HG03175 (cell line): ENCODE measurements around the gene NDUFB7.
"Not testable (repeated sequence)": the region's sequence is repeated elsewhere in the genome, so short reads cannot be mapped to it uniquely, and the experiment has no call there.

Source experiments
- ATAC-seq: cut with Tn5 transposase; IDR thresholded peaks from one replicate; pipeline ENCODE4 v1.9.1; 2021; ENCODE audit warnings: mild to moderate bottlenecking, moderate library complexity; ENCODE audit not compliant: unreplicated experiment

Gene NDUFB7

GRCh38 chr19:14575428-14575980, 3.6 kb upstream of the NDUFB7 start:
- no peak for ATAC-seq

- no peak for ATAC-seq
Measured at GRCh38 chr19:14570864-14571527, 870 bp downstream of the NDUFB7 start.

- no peak for ATAC-seq
Measured at GRCh38 chr19:14567079-14567478, 4.8 kb downstream of the NDUFB7 start.

DNA sequence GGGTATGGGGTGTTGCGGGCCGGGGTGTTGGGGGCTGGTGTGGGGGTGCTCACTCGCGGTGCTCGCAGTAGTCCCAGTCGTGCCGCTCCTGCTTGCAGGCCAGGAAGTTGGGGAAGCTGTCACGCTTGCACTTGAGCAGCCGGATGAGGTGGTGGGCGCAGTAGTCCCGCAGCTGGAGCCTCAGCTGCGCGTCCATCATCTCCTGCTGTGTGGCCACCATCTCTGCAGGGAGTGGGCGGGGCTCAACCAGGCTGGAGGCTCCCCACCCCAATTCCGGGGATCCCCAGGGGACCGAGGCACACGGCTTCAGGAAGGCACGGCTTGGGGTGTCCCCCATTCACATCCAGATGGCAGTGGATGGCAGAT, 5.2 kb downstream of the NDUFB7 start:
- no peak for ATAC-seq

GRCh38 chr19:14565765-14566711, 5.8 kb downstream of the NDUFB7 start:
- ATAC-seq, result no peak

- no peak for ATAC-seq
Measured at GRCh38 chr19:14565298-14565679, 6.6 kb downstream of the NDUFB7 start.

- ATAC-seq, result not testable (repeated sequence)
Measured at GRCh38 chr19:14564652-14565297, 7.1 kb downstream of the NDUFB7 start.

- no peak for ATAC-seq
Measured at GRCh38 chr19:14563989-14564651, 7.7 kb downstream of the NDUFB7 start.

DNA sequence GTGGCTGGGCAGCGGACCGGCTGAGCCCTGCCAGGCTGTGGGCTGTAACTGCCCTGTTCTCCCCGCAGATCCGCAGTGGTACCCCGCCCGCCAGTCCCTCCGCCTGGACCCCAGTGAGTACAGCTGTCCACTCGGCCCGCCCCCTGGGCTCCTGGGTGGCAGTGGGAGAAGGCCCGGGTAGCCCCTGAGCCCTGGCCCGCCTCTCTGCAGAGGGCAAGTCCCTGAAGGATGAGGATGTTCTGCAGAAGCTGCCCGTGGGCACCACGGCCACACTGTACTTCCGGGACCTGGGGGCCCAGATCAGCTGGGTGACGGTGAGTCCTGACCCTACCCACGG, 8.3 kb downstream of the NDUFB7 start:
- no peak for ATAC-seq

DNA sequence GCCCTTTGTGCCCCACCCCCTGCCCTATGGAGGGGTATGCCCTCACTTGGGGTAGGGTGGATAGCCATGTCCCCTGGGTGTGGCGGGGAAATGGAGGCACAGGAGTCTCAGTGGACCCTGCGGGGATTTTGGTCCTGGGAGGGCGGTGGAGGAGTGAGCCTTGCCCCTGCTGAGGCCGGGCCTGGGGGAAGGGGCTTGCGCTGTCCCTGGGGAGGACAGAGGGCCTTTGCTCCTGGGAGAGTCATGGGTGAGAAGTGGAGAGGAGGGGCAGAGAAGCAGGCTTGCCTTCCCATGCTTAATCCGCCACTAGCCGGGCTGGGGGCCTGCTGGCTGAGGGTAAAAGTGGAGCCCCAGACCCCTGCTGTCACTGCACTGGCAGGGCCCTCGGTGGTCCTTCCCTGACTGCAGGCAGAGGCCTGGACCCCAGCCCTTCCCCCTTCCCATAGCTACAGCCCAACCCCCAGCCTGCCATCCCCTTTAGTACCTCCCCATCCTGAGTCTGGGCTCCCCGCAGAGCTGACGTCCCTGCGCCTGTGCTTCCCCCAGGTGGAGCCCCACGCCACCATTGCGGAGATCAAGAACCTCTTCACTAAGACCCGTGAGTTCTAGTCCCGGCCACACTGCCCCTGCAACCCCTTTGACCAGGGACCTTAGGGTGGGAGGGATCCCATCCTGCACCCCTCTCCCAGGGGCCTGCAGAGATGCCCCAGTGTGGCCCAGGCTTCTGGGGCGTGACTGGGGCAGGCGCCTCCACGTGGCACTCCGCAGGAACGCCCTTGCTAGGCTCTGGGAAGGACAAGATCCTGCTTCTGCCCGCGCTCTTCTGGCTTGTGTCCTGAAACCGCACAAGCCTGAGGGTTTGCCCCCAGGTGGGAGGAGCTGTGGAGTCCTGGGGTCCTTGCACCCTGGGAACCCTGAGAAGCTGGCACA, 8.9 kb downstream of the NDUFB7 start:
- ATAC-seq, result no peak

- ATAC-seq, result no peak
Measured at GRCh38 chr19:14561847-14562351, 10.0 kb downstream of the NDUFB7 start.

DNA sequence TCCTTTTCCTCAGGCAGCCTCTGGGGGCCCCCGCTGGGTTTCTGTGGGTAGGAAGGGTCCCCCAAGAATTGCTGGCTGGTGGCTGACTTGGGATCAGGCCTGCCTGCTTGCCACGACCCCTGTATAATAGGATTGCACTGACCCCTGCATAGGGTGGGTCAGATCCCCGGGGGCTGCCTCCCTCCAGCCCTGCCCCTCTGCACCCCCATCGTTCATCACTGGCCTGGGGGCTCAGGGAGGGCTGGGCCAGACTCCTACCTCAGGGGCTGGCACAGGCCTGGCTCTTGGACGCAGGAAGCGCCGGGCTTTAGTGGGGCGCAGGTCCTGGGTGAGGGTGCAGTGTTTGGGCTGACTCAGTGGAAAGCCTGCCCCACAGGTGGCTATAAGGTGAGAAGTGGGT, 10.6 kb downstream of the NDUFB7 start:
- ATAC-seq, result no peak

GRCh38 chr19:14560776-14561108, 11.1 kb downstream of the NDUFB7 start:
- ATAC-seq, result no peak

DNA sequence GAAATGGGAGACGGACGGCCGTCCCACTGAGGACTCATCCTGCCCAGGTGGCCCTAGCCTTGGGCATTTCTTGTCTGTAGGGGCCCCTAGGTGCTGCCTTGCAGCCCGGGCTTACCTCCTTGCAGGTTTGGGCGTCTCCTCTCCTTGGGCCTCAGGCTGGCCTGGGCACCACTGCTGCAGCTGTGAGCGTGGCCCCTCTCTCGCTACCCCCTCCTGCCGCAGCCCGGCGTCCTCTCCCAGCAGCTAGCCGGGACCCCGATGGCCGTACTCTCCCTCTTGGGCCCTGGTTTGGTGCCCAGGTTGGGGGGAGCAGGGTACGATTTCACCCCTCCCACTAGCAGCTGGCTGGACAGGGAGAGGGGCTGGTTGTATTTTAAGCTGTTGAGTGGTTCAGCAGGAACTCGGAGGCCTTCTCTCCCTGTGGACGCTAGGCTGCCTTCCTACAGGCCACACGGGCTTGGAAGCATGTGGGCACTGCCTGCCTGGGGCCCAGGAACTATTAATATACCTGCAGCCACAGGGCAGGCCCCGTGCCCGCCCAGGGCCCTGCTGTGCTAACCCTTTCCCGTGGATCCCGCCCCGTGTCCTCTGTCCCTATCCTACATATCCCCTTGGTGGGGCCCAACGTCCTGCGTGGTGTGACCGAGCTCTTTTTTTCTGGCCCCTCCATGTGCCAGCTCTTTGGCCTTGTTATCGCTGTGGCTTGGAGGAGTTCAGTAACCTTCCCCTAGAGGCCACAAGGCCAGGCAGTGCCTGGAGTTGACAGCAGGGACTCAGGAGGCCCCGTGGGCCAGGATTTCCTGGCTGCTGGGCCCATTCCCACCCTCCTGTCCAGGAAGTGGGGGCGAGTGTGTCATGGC, 11.7 kb downstream of the NDUFB7 start:
- ATAC-seq, result no peak

DNA sequence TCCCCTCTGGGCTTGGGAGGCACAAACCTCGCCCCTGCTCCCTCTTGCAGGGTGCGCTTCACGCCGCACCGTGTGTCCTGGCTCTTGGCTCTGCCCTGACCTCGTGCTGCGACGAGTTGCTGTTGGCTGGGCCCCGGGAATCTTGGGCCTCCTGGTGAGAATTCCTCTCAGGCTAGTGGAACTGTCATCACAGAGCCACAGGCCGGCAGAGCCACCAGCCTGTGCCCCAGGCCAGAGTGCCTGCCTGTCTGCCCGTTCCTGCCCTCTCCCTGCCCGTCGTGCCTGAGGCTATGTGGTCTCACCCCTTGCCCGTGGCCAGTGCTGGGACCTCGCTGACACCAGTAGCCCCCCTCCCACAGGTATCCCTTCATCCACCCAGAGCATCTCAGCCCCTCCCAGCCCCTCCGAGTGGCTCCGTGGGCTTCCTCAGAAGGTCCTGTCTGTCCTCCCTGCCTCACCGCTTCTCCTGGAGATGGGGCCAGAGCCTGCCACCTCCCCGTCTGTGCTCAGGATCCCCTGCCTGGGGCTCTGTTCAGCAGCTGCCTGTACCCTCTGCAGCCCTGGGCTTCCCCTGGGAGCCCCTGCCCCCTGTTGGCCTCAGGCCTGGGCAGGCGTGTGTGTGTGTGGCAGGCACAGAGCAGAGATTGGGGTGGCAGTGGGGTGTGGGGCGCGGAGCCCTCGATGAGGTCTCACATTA, 13.3 kb downstream of the NDUFB7 start:
- no peak for ATAC-seq

- ATAC-seq, result peak; percentile 65
Measured at GRCh38 chr19:14556662-14557188, 15.1 kb downstream of the NDUFB7 start.

DNA sequence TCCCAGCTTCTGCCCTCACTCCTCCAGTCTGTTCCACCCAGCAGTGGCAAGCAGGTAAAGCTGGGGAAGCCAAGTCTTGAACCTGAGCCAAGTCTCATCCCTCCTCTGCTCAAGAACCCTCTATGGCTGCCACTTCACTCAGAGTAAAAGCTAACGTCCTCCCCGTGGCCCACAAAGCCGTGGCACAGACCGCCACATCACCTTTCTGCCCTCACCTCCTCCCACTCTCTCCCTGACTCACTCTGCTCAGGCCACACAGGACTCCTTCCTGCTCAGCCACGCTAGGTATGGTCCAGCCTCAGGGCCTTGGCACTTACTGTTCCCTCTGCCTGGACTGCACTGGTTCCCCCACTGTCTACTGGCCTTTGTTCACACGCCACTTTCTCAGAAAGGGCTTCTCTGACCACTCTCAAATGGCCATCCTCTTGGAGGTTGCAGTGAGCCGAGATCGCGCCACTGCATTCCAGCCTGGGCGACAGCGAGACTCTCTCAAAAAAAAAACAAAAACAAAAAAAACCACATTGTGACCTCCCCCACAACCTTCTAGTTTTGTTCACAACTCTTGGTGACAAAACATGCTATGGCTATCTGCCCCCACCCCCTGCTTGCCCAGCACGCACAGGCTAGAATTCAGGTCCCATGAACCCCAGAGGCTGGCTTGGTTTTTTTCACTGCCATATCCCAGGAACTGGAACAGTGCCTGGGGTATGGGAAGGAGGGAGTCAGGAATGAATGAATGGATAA, 15.8 kb downstream of the NDUFB7 start:
- no peak for ATAC-seq
